K562 (cell line): ENCODE measurements around the gene COL7A1. TPM values are rescaled to one million over a fixed set of nuclear protein-coding genes. Genes with fewer than 3 reads are reported as not detected.

ENCODE experiments used
- ATAC-seq: fragments of 200-7000 bp; cut with Tn5 transposase; 3 replicates; pipeline ENCODE4 v1.9.1; 2020; ENCODE audit warnings: moderate library complexity
- BruUV-seq: library from RNA; stranded (reverse); fragments of 400-500 nt; replicated peaks from 2 replicates; lab custom pipeline; 2021; lab: Mats Ljungman, UMichigan
- CTCF ChIA-PET: fragments of 300-600 bp; formaldehyde crosslinking; extraction: SDS; loops from one replicate; lab custom pipeline; 2021; ENCODE audit warnings: low intra/inter-chr PET ratio; lab: Yijun Ruan, JAX
- POLR2A ChIA-PET: fragments of 300-600, 350-650 bp; sonication (Branson Sonifier 250); formaldehyde crosslinking; extraction: SDS; loops from one replicate; lab custom pipeline; 2021; ENCODE audit warnings: antibody characterized with exemption, inconsistent platforms; lab: Yijun Ruan, JAX
- DNase-seq, 4 experiments: peaks; one replicate each; pipeline versions ENCODE4 v3.0.0 to v3.0.0-alpha.2; 2011 to 2018; ENCODE audit warnings: low spot score in 3 of 4, mixed read lengths in 3 of 4; ENCODE audit errors: extremely low read depth in 1 of 4
- FAIRE-seq: peaks from 2 replicates; lab custom pipeline; 2011; peaks lifted over from hg19 to GRCh38; lab: Jason Lieb, UNC
- H2AFZ ChIP-seq: 2 replicates; pipeline ENCODE4 v1.6.0; 2011; ENCODE audit warnings: low read depth, low read length, control low read depth, inconsistent platforms
- H3K27ac ChIP-seq: fragments of 200-600 bp; 3 replicates; pipeline ENCODE4 v1.8.0; 2011; ENCODE audit warnings: low read depth, mild to moderate bottlenecking, control low read depth, inconsistent platforms, low read length, moderate library complexity, mixed read lengths; ENCODE audit errors: extremely low read depth
- H3K27me3 ChIP-seq, 2 experiments: fragments of 300-600 bp in 1 of 2; 2 replicates in 1 of 2; 3 replicates in 1 of 2; pipeline versions ENCODE4 v1.6.0 to v1.8.0; 2011; ENCODE audit warnings: inconsistent platforms in 2 of 2, low read length in 2 of 2, mild to moderate bottlenecking in 1 of 2, mixed read lengths in 1 of 2, moderate library complexity in 1 of 2; ENCODE audit not compliant: control insufficient read depth in 2 of 2, insufficient read depth in 2 of 2
- H3K36me3 ChIP-seq: fragments of 300-600 bp; 3 replicates; pipeline ENCODE4 v1.8.0; 2011; ENCODE audit warnings: mild to moderate bottlenecking, low read length, inconsistent platforms; ENCODE audit not compliant: control insufficient read depth, insufficient read depth
- H3K4me1 ChIP-seq, 2 experiments: fragments of 200-600 bp in 1 of 2; replicated peaks in 1 of 2; 2 replicates in 1 of 2; 3 replicates in 1 of 2; pipeline versions ENCODE4 v1.5.1 to v1.8.0; 2011; ENCODE audit warnings: inconsistent platforms in 2 of 2, low read length in 2 of 2, mild to moderate bottlenecking in 1 of 2, mixed read lengths in 1 of 2, moderate library complexity in 1 of 2; ENCODE audit not compliant: control insufficient read depth in 2 of 2, insufficient read depth in 2 of 2
- H3K4me2 ChIP-seq: 2 replicates; pipeline ENCODE4 v1.6.1; 2011; ENCODE audit warnings: low read length, control low read depth, inconsistent platforms, mixed read lengths; ENCODE audit not compliant: insufficient read depth
- H3K4me3 ChIP-seq: fragments of 200-600 bp; sonication (generic), shearing (Covaris generic); 2 replicates; pipeline ENCODE4 v1.5.1; 2016; ENCODE audit warnings: control low read depth, inconsistent platforms
- H3K79me2 ChIP-seq: fragments of 200-600 bp; 3 replicates; pipeline ENCODE4 v1.8.0; 2011; ENCODE audit warnings: low read length, inconsistent platforms; ENCODE audit not compliant: control insufficient read depth, insufficient read depth
- H3K9ac ChIP-seq, 2 experiments: 2 replicates each; pipeline versions ENCODE4 v1.6.0 to v1.6.1; 2011; ENCODE audit warnings: low read depth in 2 of 2, low read length in 2 of 2, control low read depth in 1 of 2, inconsistent platforms in 1 of 2, mild to moderate bottlenecking in 1 of 2, mixed read lengths in 1 of 2; ENCODE audit not compliant: insufficient read depth in 1 of 2
- H3K9me1 ChIP-seq: one replicate; pipeline ENCODE4 v1.6.0; 2011; ENCODE audit warnings: inconsistent platforms, mild to moderate bottlenecking, low read length, moderate library complexity; ENCODE audit not compliant: control insufficient read depth, insufficient read depth
- H3K9me3 ChIP-seq: replicated peaks from 2 replicates; pipeline ENCODE4 v1.5.1; 2011; ENCODE audit warnings: low read depth, low read length, inconsistent platforms; ENCODE audit not compliant: control insufficient read depth, insufficient read depth
- H4K20me1 ChIP-seq: replicated peaks from 2 replicates; pipeline ENCODE4 v1.6.1; 2011; ENCODE audit warnings: low read length, inconsistent platforms, mixed read lengths; ENCODE audit not compliant: control insufficient read depth, insufficient read depth
- ELK3 ChIP-seq: fragments of 450-650 bp; formaldehyde crosslinking; IDR thresholded peaks from 2 replicates; pipeline ENCODE4 v1.4.0; 2020; ENCODE audit warnings: mild to moderate bottlenecking
- HDAC1 ChIP-seq, 2 experiments: fragments of 450-650 bp; IDR thresholded peaks; 2 replicates each; pipeline ENCODE4 v1.6.1; 2016 to 2017; ENCODE audit warnings: inconsistent platforms in 1 of 2, mild to moderate bottlenecking in 1 of 2, moderate library complexity in 1 of 2
- KAT2B ChIP-seq: IDR thresholded peaks from one replicate; pipeline ENCODE4 v1.6.1; 2012; ENCODE audit warnings: low read depth, mild to moderate bottlenecking, control low read depth, inconsistent platforms, low read length, moderate library complexity
- KDM5B ChIP-seq: fragments of 200-600 bp; sonication (generic); IDR thresholded peaks from 2 replicates; pipeline ENCODE4 v1.6.1; 2012; ENCODE audit warnings: low read depth, mild to moderate bottlenecking, moderate library complexity, low read length, control low read depth, inconsistent platforms; ENCODE audit not compliant: insufficient replicate concordance
- MAFF ChIP-seq: IDR thresholded peaks from 2 replicates; pipeline ENCODE4 v1.6.1; 2012; ENCODE audit warnings: low read length, improper control_type of control experiment
- NFYB ChIP-seq: IDR thresholded peaks from 2 replicates; pipeline ENCODE4 v1.6.1; 2011; ENCODE audit warnings: mild to moderate bottlenecking, moderate library complexity; ENCODE audit not compliant: insufficient read length; ENCODE audit errors: extremely low read depth
- PHF20 ChIP-seq: fragments of 450-650 bp; IDR thresholded peaks from 2 replicates; pipeline ENCODE4 v1.6.1; 2018; ENCODE audit not compliant: partially characterized antibody
- PRMT5 ChIP-seq: sonication (generic); formaldehyde crosslinking; IDR thresholded peaks from 2 replicates; pipeline ENCODE4 v1.5.0; 2020; ENCODE audit warnings: missing genetic modification reagents
- PURB ChIP-seq: sonication (generic); formaldehyde crosslinking; IDR thresholded peaks from 2 replicates; pipeline ENCODE4 v1.9.0; 2021; ENCODE audit warnings: low read depth, mild to moderate bottlenecking, missing genetic modification reagents
- SMAD1 ChIP-seq: fragments of 150-350 bp; IDR thresholded peaks from 2 replicates; pipeline ENCODE4 v1.6.1; 2014; ENCODE audit warnings: low read length, low read depth; ENCODE audit not compliant: partially characterized antibody
- TEAD2 ChIP-seq: fragments of 450-650 bp; IDR thresholded peaks from 2 replicates; pipeline ENCODE4 v1.6.1; 2016; ENCODE audit warnings: missing genetic modification characterization, control low read depth, missing compliant biosample characterization
- USF2 ChIP-seq: sonication (generic); formaldehyde crosslinking; IDR thresholded peaks from 2 replicates; pipeline ENCODE4 v1.5.0; 2020; ENCODE audit warnings: missing genetic modification reagents
- ZBTB1 ChIP-seq: sonication (generic); formaldehyde crosslinking; IDR thresholded peaks from 2 replicates; pipeline ENCODE4 v1.8.1; 2023; ENCODE audit warnings: missing genetic modification reagents, low read depth, mild to moderate bottlenecking, borderline replicate concordance
- ZBTB17 ChIP-seq: fragments of 450-650 bp; formaldehyde crosslinking; IDR thresholded peaks from 2 replicates; pipeline ENCODE4 v1.4.0; 2020; ENCODE audit warnings: mild to moderate bottlenecking
- ZFP36 ChIP-seq: fragments of 150-350 bp; IDR thresholded peaks from 2 replicates; pipeline ENCODE4 v1.6.1; 2018; ENCODE audit warnings: low read length, low read depth; ENCODE audit not compliant: partially characterized antibody
- ZNF133 ChIP-seq: fragments of 250-450 bp; sonication (Bioruptor Pico); IDR thresholded peaks from 2 replicates; pipeline ENCODE4 v1.4.0; 2020; ENCODE audit warnings: mild to moderate bottlenecking
- ZNF3 ChIP-seq: fragments of 250-450 bp; sonication (Bioruptor Pico); IDR thresholded peaks from 2 replicates; pipeline ENCODE4 v1.5.0; 2021; ENCODE audit warnings: mild to moderate bottlenecking, moderate library complexity
- WGBS: fragments of 100-300 bp; shearing (Covaris generic); methylation state at CpG from one replicate; pipeline ENCODE4 v1.1.6; 2016; ENCODE audit warnings: low coverage, mixed read lengths; ENCODE audit not compliant: insufficient coverage; ENCODE audit errors: missing lambda C conversion rate; 5-methylcytosine and 5-hydroxymethylcytosine counted together
- in situ Hi-C: fragments of 300-500 bp; cut with MboI; formaldehyde crosslinking; loops from 4 replicates; pipeline ENCODE4 v1.15.0; 2018; ENCODE audit warnings: inconsistent platforms, mixed read lengths
- intact Hi-C: fragments of 100-400 bp; cut with micrococcal nuclease; formaldehyde crosslinking; loops from 2 replicates; pipeline ENCODE4 v1.14.2; 2022
- polyA plus RNA-seq, 8 experiments: library from polyadenylated mRNA; depleted of rRNA in 4 of 8; stranded (reverse) in 5 of 8; unstranded in 3 of 8; fragments of >200 nt; fragmentation: Nextera tagmentation in 2 of 8; fragmentation: Illumina TruSeq in 1 of 8; extraction: Ambion mirVana in 2 of 8; extraction: Trizol in 1 of 8; gene quantifications; 2 replicates each; pipeline versions ENCODE4 v1.2.1 to v1.2.3, GENCODE V29; 2011 to 2014; ENCODE audit warnings: inconsistent platforms in 1 of 8, missing spikeins in 1 of 8
- total RNA-seq, 7 experiments: library from RNA; depleted of rRNA in 6 of 7; stranded (reverse); fragments of >200 nt in 6 of 7; fragmentation: Illumina TruSeq in 2 of 7; extraction: Trizol in 2 of 7; gene quantifications; 2 replicates each; pipeline versions ENCODE4 v1.2.1 to v1.2.3, GENCODE V29; 2011 to 2021; ENCODE audit warnings: low replicate concordance in 1 of 7
- TF ChIP-seq, protein P1 (sequence below): sonication (generic); formaldehyde crosslinking; IDR thresholded peaks from 2 replicates; pipeline ENCODE4 v1.9.0; 2022; ENCODE audit warnings: mild to moderate bottlenecking, missing genetic modification reagents
- TF ChIP-seq, protein P2 (sequence below): sonication (generic); formaldehyde crosslinking; IDR thresholded peaks from 2 replicates; pipeline ENCODE4 v1.8.0; 2022; ENCODE audit warnings: mild to moderate bottlenecking, low read depth, missing genetic modification reagents

The COL7A1 gene
- total and polyA plus RNA-seq, 9 of the 15 experiments (the other 6 are each of a cell fraction or from before 2014, with no cell fraction given): 0.09 to 0.66 (median 0.35) TPM; not detected in 3

DNA sequence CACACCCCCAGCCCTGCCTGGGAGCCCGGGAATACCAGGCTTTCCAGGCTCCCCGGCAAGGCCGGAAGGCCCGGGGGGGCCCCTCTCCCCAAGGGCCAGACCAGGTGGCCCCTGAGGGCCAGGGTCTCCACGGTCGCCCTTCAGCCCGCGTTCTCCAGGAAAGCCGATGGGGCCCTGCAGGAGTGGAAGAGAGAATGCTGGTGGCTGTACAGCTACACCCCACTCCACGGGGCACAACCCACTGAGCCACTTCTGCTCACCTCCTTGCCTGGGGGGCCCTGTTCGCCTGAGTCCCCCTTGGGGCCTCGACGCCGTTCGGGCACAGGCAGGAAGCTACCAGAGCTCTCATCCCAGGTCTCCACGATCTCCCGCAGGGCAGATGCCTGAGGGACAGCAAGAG lies 19.8 kb downstream of the COL7A1 start (continued):
- no peak for TF ChIP-seq ELK3 (CRISPR knock-in tag)
- TF ChIP-seq PRMT5 (CRISPR knock-in tag): no peak
- no peak for TF ChIP-seq PURB (CRISPR knock-in tag)
- TF ChIP-seq ZBTB17: no peak
- TF ChIP-seq HDAC1 (IDR thresholded peaks at IDR 0.05): no peak
- no peak for TF ChIP-seq TEAD2
- TF ChIP-seq PHF20: no peak
- no peak for TF ChIP-seq SMAD1

DNA sequence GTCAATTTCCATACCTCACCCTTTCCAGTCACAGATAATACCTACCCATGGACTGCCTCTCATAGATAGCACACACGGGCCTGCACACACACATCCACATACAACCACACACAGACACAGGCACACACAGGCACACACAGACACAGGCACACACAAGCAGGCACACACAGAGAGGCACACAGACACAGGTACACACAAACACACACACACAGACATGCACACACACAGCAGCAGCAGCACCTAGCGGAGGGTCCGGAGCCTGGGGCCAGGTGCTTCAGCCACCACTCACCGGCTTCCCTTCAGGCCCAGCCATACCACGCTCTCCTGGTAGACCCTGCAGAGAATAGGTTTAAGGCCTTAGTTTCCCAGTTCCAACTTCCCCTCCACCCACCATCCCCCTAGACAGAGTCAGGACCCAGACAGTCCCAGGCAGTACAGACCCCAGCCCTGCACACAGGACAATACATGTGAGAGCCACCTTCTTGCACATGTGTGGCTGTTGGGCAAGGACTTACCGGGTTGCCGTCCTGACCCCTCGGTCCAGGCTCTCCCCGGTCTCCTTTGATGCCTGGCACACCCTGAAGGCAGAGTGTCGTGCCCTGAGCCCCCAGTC lies 21.1 kb downstream of the COL7A1 start:
- no peak for FAIRE-seq
- in situ Hi-C loops: no loop called here
- BruUV-seq: no TSS peak
- H3K4me2 ChIP-seq: no peak overlapping the region
- no peak; the same call in 2 of the 3 replicates for ATAC-seq
- no peaks in the 10 kb centered on the region for H3K36me3 ChIP-seq
- no peak for DNase-seq
- CTCF ChIA-PET: no interaction called here
- 0 out of 5 replicates have a peak, but pooled peaks cover 0 to 3% of the 10 kb centered on the region in 2 experiments for H3K4me1 ChIP-seq
- 0 out of 4 replicates have a peak overlapping the region, but pooled peaks of 1 of the 2 experiments have one; percentile 17 for H3K9ac ChIP-seq
- no peaks in the 10 kb centered on the region for H4K20me1 ChIP-seq
- H2AFZ ChIP-seq: no peak overlapping the region
- no peaks in the 10 kb centered on the region for H3K27me3 ChIP-seq
- H3K79me2 ChIP-seq: no peaks in the 10 kb centered on the region
- H3K4me3 ChIP-seq: no peak overlapping the region
- H3K9me3 ChIP-seq: no peaks in the 10 kb centered on the region
- no peaks in the 10 kb centered on the region for H3K9me1 ChIP-seq
- POLR2A ChIA-PET: interaction anchor here (0.6 kb wide), 1 partner anchor 220 kb away, joined by 3 read pairs; no protein-coding TSS in a partner anchor
- intact Hi-C loops: no loop called here
- H3K27ac ChIP-seq: no peak overlapping the region
- WGBS: 71% methylated on average over 9 of the region's 10 CpGs
- no peak for TF ChIP-seq NFYB
- TF ChIP-seq, protein P1, sequence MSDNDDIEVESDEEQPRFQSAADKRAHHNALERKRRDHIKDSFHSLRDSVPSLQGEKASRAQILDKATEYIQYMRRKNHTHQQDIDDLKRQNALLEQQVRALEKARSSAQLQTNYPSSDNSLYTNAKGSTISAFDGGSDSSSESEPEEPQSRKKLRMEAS (CRISPR knock-in tag): no peak
- no peak for TF ChIP-seq ZBTB1 (CRISPR knock-in tag)
- no peak for TF ChIP-seq MAFF
- TF ChIP-seq, protein P2, sequence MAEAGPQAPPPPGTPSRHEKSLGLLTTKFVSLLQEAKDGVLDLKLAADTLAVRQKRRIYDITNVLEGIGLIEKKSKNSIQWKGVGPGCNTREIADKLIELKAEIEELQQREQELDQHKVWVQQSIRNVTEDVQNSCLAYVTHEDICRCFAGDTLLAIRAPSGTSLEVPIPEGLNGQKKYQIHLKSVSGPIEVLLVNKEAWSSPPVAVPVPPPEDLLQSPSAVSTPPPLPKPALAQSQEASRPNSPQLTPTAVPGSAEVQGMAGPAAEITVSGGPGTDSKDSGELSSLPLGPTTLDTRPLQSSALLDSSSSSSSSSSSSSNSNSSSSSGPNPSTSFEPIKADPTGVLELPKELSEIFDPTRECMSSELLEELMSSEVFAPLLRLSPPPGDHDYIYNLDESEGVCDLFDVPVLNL: no peak
- TF ChIP-seq ZNF133 (CRISPR knock-in tag): no peak
- TF ChIP-seq ZNF3 (CRISPR knock-in tag): no peak
- TF ChIP-seq KAT2B: no peak
- no peak for TF ChIP-seq USF2 (CRISPR knock-in tag)
- no peak for TF ChIP-seq KDM5B
- TF ChIP-seq ZFP36: no peak
